Central memory CD8-positive, alpha-beta T cell (primary cell): ENCODE measurements around the gene EFS.

Source experiments
- ATAC-seq: fragments of 150-1000 bp; cut with Tn5 transposase; replicated peaks from 2 replicates; pipeline ENCODE4 v1.10.0; 2022; ENCODE audit warnings: mild to moderate bottlenecking, moderate FRiP score, moderate number of reproducible peaks; ENCODE audit not compliant: poor library complexity, severe bottlenecking; ENCODE audit errors: extremely low read depth
- DNase-seq, 2 donors: peaks; one replicate each; pipeline ENCODE4 v3.0.0; 2021; ENCODE audit warnings: low spot score in 2 of 2
- H3K27ac Mint-ChIP-seq: one replicate; pipeline ENCODE4 v1.8.0; 2022; ENCODE audit warnings: low read depth, mild to moderate bottlenecking, moderate library complexity, mixed read lengths
- H3K27me3 Mint-ChIP-seq: one replicate; pipeline ENCODE4 v1.8.0; 2022; ENCODE audit warnings: mixed read lengths
- H3K36me3 Mint-ChIP-seq: one replicate; pipeline ENCODE4 v1.8.0; 2022; ENCODE audit warnings: mild to moderate bottlenecking, moderate library complexity, mixed read lengths; ENCODE audit not compliant: insufficient read depth
- H3K4me1 Mint-ChIP-seq: one replicate; pipeline ENCODE4 v1.8.0; 2022; ENCODE audit warnings: mixed read lengths
- H3K4me3 Mint-ChIP-seq: one replicate; pipeline ENCODE4 v1.8.0; 2022; ENCODE audit warnings: mild to moderate bottlenecking, moderate library complexity, mixed read lengths
- H3K9me3 Mint-ChIP-seq: one replicate; pipeline ENCODE4 v1.8.0; 2022; ENCODE audit warnings: mixed read lengths

The EFS gene

GRCh38 chr14:23365036-23365731 lies at the start of gene EFS:
TSS of gene EFS (minus strand) at chr14:23365172. CDS start at chr14:23365025, 147 bp downstream.
- H3K9me3 Mint-ChIP-seq: no peaks in the 10 kb centered on the region
- no peak within 1 kb of the TSS for H3K4me3 Mint-ChIP-seq
- peaks cover 43% of the 10 kb centered on the region for H3K27me3 Mint-ChIP-seq
- DNase-seq: no peak
- no peaks in the 10 kb centered on the region for H3K36me3 Mint-ChIP-seq
- no peak for ATAC-seq
- no peak within 1 kb of the TSS for H3K27ac Mint-ChIP-seq
- H3K4me1 Mint-ChIP-seq: peaks cover 6% of the 10 kb centered on the region

- DNase-seq (no peak), ATAC-seq (no peak)
- Mint-ChIP-seq H3K9me3 (no peaks in the 10 kb centered on the region), H3K4me1 (no peaks in the 10 kb centered on the region), H3K27me3 (peaks cover 81% of the 10 kb centered on the region), H3K36me3 (no peaks in the 10 kb centered on the region), H3K27ac (no peak overlapping the region), H3K4me3 (no peak overlapping the region)
Observed at GRCh38 chr14:23414254-23414653, 49.3 kb upstream of the EFS start.

GRCh38 chr14:23413681-23414080 lies 48.7 kb upstream of the EFS start:
- ATAC-seq: no peak
- Mint-ChIP-seq H3K27ac (no peak overlapping the region), H3K36me3 (no peaks in the 10 kb centered on the region), H3K4me1 (no peaks in the 10 kb centered on the region), H3K9me3 (no peaks in the 10 kb centered on the region), H3K4me3 (no peak overlapping the region), H3K27me3 (peaks cover 81% of the 10 kb centered on the region)
- no peak for DNase-seq

GRCh38 chr14:23411563-23412525 lies 46.9 kb upstream of the EFS start:
- no peaks in the 10 kb centered on the region for H3K9me3 Mint-ChIP-seq
- DNase-seq: no peak
- H3K27me3 Mint-ChIP-seq: peaks cover 90% of the 10 kb centered on the region
- ATAC-seq: no peak
- H3K4me1 Mint-ChIP-seq: no peaks in the 10 kb centered on the region
- H3K27ac Mint-ChIP-seq: no peak overlapping the region
- H3K36me3 Mint-ChIP-seq: no peaks in the 10 kb centered on the region
- no peak overlapping the region for H3K4me3 Mint-ChIP-seq

GRCh38 chr14:23409966-23410635 lies 45.1 kb upstream of the EFS start:
- no peaks in the 10 kb centered on the region for H3K9me3 Mint-ChIP-seq
- no peak for ATAC-seq
- DNase-seq: no peak
- H3K4me3 Mint-ChIP-seq: no peak overlapping the region
- no peak overlapping the region for H3K27ac Mint-ChIP-seq
- peaks cover 2% of the 10 kb centered on the region for H3K36me3 Mint-ChIP-seq
- peaks cover 88% of the 10 kb centered on the region for H3K27me3 Mint-ChIP-seq
- no peaks in the 10 kb centered on the region for H3K4me1 Mint-ChIP-seq

- DNase-seq (no peak), ATAC-seq (no peak)
- Mint-ChIP-seq H3K4me1 (no peaks in the 10 kb centered on the region), H3K4me3 (no peak overlapping the region), H3K27me3 (peaks cover 85% of the 10 kb centered on the region), H3K27ac (no peak overlapping the region), H3K9me3 (no peaks in the 10 kb centered on the region), H3K36me3 (peaks cover 2% of the 10 kb centered on the region)
Observed at GRCh38 chr14:23409475-23409874, 44.5 kb upstream of the EFS start.

GRCh38 chr14:23408307-23408630 lies 43.3 kb upstream of the EFS start:
- Mint-ChIP-seq H3K27me3 (peaks cover 86% of the 10 kb centered on the region), H3K27ac (no peak overlapping the region), H3K36me3 (peaks cover 2% of the 10 kb centered on the region), H3K9me3 (no peaks in the 10 kb centered on the region), H3K4me3 (no peak overlapping the region), H3K4me1 (no peaks in the 10 kb centered on the region)
- no peak for ATAC-seq
- DNase-seq: no peak

GRCh38 chr14:23407516-23408306 lies 42.7 kb upstream of the EFS start, which contains the start of gene MYH6:
TSS of gene MYH6 (minus strand) at chr14:23408273. CDS start at chr14:23407223, 1,050 bp downstream.
- Mint-ChIP-seq H3K27ac (no peak within 1 kb of the TSS), H3K4me1 (no peaks in the 10 kb centered on the region), H3K36me3 (peaks cover 2% of the 10 kb centered on the region), H3K9me3 (no peaks in the 10 kb centered on the region), H3K4me3 (no peak within 1 kb of the TSS), H3K27me3 (peaks cover 87% of the 10 kb centered on the region)
- ATAC-seq (no peak), DNase-seq (no peak)

GRCh38 chr14:23406725-23407355 lies 41.9 kb upstream of the EFS start:
- H3K27me3 Mint-ChIP-seq: peaks cover 87% of the 10 kb centered on the region

GRCh38 chr14:23406244-23406643 lies 41.3 kb upstream of the EFS start:
- no peak for ATAC-seq
- no peak overlapping the region for H3K27ac Mint-ChIP-seq
- H3K9me3 Mint-ChIP-seq: no peaks in the 10 kb centered on the region
- no peak overlapping the region for H3K4me3 Mint-ChIP-seq
- H3K36me3 Mint-ChIP-seq: peaks cover 2% of the 10 kb centered on the region
- no peaks in the 10 kb centered on the region for H3K4me1 Mint-ChIP-seq
- no peak for DNase-seq
- H3K27me3 Mint-ChIP-seq: peaks cover 83% of the 10 kb centered on the region

More at GRCh38 chr14:23406725-23407355, 41.9 kb upstream of the EFS start:
- peaks cover 2% of the 10 kb centered on the region for H3K36me3 Mint-ChIP-seq
- DNase-seq (no peak), ATAC-seq (no peak)
- no peak overlapping the region for H3K4me3 Mint-ChIP-seq
- H3K9me3 Mint-ChIP-seq: no peaks in the 10 kb centered on the region
- H3K4me1 Mint-ChIP-seq: no peaks in the 10 kb centered on the region
- H3K27ac Mint-ChIP-seq: no peak overlapping the region

GRCh38 chr14:23405516-23406025 lies 40.6 kb upstream of the EFS start:
- peaks cover 77% of the 10 kb centered on the region for H3K27me3 Mint-ChIP-seq
- H3K4me1 Mint-ChIP-seq: no peaks in the 10 kb centered on the region
- H3K36me3 Mint-ChIP-seq: peaks cover 2% of the 10 kb centered on the region
- H3K27ac Mint-ChIP-seq: no peak overlapping the region
- H3K9me3 Mint-ChIP-seq: no peaks in the 10 kb centered on the region
- ATAC-seq (no peak), DNase-seq (no peak)
- no peak overlapping the region for H3K4me3 Mint-ChIP-seq
